Stimulated activated CD4-positive, alpha-beta T cell treated with anti-CD3 and anti-CD28 coated beads, Interleukin-1b, Interleukin-23, amount 100 ng/mL, for 1 hour (primary cell): ENCODE results near the gene UTF1.
"Not testable (repeated sequence)": the region's sequence is repeated elsewhere in the genome, so short reads cannot be mapped to it uniquely, and the experiment has no call there.

Experiments used
- DNase-seq, 2 donors: peaks; one replicate each; pipeline ENCODE4 v3.0.0-alpha.2; 2020; ENCODE audit warnings: low read depth in 2 of 2

Gene UTF1

DNA sequence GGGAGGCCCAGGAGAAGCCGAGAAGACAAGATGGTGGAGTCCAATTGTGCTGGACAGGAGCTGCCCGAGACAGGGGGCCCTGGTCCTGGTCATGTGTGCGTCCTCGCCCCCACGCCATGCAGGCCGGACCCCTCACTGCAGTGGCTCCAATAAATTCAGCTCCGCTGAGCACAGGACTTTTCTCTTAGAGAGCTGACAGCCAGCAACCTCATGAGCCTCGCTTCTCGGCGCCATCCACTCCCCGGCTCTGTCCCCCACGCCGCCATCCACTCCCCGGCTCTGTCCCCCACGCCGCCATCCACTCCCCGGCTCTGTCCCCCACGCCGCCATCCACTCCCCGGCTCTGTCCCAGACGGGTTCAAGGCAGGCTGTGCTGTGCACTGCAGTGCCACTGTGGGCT lies 2.8 kb upstream of the UTF1 start:
- no peak for DNase-seq

DNA sequence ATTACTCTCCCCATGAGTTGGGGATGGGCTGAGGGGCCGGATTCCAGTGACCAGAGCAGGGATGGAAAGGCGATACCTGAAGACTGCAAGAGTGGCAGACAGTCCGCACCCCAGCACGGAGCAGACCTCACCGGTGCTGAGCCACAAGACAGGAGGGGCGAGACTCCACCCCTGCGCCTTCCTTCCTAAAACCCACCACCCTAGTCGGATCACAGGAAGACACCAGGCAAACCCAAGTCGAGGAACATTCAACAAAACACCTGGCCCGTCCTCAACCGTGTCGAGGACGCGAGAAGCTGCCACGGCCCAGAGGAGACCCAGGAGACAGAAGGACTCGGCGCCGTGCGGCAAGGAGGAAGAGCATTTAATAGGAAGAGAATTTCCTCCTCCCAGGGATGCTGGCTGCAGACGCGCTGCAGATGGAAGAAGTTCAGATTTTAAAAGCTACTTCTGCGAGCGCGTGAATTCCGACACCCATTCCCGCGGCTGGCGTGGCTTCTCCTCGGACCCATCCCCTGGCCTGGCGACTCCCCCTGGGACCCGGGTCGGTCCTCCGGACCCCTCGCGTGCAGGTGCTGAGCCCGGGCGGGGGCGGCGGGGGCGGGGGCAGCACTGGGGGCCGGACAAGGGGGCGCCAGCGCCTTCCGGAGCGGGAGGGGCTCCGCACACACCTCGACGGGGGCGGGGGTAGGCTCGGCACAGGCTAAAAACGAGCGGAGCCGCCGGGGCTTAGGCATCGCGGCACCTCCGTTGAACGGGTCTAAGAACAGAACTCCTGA lies 563 bp upstream of the UTF1 start:
- DNase-seq, result no peak

DNA sequence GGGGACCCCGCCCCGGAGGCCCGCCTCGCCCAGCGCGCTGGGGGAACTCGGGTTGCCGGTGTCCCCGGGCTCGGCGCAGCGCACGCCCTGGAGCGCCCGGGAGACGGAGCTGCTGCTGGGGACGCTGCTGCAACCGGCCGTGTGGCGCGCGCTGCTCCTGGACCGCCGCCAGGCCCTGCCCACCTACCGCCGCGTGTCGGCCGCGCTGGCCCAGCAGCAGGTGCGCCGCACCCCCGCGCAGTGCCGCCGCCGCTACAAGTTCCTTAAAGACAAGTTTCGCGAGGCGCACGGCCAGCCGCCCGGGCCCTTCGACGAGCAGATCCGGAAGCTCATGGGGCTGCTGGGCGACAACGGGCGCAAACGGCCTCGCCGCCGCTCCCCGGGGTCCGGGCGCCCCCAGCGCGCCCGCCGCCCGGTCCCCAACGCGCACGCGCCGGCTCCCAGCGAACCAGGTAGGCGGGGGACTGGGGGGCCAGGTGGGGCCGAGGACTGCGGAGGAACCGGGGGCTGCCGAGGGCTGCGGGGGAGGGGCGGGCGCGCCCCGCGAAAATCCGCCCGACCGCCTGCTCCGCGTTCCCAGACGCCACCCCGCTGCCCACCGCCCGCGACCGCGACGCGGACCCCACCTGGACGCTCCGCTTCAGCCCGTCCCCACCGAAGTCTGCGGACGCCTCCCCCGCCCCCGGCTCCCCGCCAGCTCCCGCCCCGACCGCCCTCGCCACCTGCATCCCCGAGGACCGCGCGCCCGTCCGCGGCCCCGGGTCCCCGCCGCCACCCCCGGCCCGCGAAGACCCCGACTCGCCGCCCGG lies 574 bp downstream of the UTF1 start:
- no peak for DNase-seq

DNA sequence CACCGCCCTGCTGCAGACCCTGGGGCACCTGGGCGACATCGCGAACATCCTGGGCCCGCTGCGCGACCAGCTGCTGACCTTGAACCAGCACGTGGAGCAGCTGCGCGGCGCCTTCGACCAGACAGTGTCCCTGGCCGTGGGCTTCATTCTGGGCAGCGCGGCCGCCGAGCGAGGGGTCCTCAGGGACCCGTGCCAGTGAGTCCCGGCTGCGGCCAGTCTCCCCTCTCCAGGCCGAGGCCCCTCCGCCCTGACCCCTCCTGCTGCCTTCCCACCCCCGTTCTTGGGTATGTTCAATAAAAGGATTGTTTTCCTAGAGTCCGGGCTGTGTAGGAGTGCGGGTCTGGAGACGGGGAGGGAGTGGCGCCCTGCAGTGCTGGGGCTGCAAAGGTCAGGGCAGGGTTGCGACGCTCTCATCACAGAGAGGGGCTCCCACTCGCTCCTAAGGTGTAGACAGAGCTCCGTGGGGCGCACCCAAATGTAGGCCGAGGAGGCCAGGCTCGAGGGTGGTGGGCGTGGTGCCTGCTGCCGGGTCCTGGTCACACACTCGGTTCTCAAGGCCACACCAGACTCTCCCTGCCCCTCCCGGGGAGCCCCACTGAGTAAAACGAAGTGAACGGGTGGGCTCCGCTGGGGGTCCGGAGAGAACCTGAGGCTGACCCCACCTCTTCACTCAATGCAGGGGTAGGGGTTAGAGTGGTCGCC lies 1.4 kb downstream of the UTF1 start:
- DNase-seq, result no peak

DNA sequence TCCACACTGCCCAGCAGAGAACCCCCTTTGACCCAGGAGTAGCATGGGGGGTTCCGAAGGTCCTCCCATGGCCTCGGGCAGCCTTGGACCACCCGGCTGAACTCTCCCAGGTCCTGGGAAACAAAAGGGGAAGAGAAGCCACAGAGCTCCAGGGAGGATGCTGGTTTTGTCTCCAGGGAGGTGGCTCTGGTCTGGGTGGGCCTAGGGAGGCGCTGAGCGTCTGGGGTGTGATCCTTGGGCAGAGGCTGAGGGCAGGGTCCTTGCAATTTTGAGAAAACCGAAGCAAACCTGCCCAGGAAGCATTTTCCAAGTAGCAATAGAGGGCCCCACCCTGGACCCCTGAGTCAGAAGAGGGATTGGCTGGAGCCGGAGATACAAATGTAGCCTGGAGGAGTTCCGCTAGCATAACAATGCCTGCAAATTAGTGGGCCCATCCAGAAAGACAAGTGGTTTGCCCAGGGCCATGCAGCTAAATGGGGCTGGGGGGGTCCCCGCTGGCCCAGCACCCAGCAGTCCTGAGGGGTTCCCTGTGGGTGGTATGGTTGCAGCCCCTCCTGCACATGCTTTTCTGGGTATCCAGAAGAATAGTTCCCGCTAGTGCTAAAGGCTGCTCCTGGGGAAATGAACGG lies 2.0 kb downstream of the UTF1 start:
- DNase-seq, result no peak

DNA sequence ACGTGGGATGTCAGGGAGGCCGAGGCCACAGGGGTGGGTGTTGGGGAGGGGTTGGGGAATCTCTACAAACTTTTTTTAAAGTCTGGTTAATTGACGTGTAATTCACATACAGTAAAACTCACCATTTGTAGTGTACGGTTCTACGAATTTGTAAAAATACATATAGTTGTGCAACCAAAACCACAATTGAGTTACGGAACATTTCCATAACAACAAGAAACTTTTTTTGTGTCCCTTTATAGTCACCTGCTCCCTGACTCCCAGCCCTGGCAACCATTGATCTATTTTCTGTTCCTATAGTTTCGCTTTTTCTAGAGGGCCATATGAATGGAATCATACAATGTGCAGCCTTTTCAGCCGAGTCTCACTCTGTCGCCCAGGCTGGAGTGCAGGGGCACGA lies 4.8 kb downstream of the UTF1 start:
- DNase-seq, result not testable (repeated sequence)

DNA sequence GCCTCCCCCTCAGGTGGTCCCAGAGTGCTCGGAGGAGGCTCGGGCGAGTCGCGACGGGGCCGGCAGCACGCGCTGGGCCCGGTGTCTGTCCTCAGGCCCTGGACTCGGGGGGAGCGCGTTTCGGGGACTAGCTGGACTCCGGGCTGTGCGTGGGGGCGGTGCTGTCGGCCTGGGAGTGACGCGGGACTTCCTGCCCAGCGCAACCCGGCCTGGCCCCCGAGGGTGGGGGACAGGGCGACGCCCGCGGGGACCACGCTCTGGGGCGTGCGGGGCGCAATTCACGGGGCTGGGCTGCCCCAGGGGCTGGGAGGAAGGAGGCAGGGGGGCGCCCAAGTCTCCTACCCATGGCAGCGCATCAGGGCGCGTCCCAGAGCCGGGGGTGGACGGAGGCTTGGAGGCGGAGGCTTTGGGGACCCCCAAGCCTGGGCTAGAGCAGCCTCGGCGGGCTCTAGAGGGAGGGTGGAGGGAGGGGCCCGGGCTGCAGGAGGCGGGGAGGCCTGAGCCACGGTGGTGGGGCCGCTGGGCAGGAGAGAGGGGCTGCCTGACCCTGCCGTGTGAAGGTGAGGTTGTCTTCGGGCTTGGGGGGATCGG lies 5.3 kb downstream of the UTF1 start:
- no peak for DNase-seq

DNA sequence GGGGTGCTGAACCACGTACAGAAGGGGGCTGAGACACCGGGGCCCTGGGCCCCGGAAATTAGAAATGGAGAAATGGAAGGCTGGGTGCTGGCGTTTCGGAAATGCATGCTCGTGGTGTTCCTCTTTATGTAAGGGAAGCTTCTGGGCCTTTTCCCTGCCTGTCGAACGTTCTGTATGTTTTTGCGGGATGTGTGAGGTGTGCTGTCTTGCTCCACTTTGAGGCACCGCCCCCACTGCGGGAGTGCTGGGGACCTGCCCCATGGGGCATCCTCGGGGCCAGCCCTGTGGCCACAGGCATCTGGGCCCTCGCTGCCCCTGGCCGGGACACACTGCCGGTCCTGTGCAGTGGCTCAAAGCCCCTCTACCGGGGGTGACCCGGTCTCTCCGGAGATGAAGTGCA lies 5.9 kb downstream of the UTF1 start:
- no peak for DNase-seq

DNA sequence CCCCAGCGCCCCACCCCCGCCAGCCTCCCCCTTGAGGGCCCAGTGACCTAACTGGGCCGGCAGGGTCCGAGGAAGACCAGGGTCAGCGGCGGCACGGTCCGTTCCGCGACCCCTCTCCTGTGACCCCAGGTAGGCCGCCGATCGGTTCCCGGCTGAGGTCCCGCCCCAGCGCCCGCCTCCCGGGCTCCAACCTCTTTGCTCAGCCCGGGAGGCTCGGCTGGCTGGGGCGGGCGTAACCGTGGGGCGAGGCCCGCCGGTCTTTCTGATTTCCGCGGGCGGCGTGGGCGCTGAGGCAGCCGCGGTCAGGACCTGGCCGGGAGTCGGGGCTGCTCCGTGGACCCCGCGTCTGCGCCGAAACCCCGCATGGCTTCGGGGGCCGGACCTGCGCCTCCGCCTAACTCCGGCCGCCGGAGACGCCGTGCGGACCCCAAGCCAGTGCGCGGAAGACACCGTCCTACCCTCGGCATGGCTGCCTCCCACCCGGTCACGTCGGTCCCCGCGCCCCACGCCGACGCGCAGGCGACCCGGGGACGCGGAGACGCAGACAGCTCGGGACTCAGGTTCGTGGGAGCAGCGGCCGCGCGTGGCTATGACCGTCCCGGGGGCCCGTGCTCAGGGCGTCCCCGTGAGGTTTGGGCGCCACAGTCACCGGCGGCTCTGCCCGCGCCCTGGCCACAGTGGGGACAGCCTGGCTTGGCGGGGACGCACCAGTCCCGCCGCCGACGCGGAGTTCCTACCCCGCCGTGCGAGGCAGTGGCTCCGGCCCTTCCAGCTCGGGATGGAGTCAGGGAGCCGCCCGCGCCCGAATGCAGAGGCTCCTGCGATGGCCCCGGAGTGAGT lies 6.6 kb downstream of the UTF1 start:
- DNase-seq, result no peak

DNA sequence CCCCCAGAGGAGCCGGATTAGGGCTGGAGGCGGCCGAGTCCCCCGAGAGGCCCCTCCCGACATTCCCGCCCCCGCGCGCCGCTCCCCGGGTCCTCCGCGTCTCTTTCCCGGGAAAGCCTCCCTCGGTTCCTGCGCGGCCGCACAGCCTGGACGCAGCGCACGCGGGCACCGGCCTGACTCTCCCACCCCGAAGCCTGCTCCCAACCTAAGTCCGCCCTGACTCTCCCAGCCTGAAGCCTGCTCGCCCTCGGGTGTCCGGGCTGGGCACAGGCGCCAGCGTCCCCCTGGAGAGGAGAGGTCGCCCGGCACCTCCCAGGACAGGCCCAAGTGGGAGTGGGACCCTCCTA lies 7.2 kb downstream of the UTF1 start:
- DNase-seq, result no peak

DNA sequence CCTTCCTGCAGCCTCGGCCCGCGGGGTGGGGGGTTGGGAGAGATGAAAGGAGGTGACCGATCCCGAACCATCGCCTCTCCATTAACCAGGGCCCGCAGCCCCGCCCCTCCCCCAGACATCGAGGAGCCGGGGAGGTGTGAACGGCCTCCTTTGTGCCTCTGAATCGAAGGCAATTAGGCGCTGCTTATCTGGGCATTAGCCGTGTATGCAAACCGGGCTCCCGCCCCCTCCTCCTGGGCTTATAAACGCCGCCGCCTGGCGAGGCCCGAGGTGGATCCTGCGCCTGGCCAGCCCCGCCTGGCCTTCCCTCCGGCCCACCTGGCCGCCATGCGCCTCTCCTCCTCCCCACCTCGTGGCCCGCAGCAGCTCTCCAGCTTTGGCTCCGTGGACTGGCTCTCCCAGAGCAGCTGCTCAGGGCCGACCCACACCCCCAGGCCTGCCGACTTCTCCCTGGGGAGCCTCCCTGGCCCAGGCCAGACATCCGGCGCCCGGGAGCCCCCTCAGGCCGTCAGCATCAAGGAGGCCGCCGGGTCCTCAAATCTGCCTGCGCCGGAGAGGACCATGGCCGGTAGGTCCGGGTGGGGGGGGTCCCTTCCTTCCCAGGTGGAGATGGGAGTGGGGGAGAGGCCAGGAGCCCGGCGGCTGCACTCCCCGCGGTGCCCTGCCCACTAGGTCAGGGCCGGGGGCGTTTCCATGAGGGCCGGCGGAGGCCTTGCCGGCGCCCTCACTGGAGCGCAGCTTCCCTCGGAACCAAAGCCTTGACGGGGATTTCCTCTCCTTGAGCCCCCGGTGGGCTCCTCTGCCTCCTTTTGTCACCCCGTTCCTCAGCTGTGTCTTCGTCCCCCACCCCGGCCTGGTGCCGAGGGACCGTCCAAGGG lies 7.8 kb downstream of the UTF1 start, which contains the start of gene VENTX:
Gene VENTX (plus strand): TSS at position 268 of the 878 bp plus-strand sequence. CDS start 60 bp downstream, at position 328.
- no peak for DNase-seq

DNA sequence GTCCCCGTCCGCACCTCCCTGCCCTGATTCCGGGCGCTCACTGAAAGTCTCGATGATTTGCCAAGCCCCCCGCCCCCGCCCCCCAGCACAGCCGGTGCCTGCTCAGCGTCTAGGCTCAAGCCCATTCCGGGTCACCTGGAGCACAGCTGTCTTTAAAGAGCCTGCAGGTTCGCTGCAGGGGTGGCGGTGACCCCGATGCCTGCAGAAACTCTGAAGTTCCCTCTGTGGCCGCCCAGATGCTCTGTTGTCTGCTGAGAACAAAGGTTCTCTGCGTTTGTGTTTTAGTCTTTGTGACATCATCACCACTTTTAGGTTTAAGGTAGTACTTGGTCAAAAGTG lies 8.4 kb downstream of the UTF1 start:
- DNase-seq, result no peak

DNA sequence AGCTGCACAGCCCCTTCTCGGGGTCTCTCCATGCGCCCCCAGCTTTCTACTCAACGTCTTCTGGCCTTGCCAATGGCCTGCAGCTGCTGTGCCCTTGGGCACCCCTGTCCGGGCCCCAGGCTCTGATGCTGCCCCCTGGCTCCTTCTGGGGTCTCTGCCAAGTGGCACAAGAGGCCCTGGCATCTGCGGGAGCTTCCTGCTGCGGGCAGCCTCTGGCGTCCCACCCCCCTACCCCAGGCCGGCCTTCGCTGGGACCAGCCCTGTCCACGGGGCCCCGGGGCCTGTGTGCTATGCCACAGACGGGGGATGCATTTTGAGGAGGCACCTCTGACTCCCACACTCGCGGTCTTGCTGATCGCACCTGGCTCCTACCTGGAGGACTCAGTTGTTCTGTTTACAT lies 10.0 kb downstream of the UTF1 start:
- no peak for DNase-seq

DNA sequence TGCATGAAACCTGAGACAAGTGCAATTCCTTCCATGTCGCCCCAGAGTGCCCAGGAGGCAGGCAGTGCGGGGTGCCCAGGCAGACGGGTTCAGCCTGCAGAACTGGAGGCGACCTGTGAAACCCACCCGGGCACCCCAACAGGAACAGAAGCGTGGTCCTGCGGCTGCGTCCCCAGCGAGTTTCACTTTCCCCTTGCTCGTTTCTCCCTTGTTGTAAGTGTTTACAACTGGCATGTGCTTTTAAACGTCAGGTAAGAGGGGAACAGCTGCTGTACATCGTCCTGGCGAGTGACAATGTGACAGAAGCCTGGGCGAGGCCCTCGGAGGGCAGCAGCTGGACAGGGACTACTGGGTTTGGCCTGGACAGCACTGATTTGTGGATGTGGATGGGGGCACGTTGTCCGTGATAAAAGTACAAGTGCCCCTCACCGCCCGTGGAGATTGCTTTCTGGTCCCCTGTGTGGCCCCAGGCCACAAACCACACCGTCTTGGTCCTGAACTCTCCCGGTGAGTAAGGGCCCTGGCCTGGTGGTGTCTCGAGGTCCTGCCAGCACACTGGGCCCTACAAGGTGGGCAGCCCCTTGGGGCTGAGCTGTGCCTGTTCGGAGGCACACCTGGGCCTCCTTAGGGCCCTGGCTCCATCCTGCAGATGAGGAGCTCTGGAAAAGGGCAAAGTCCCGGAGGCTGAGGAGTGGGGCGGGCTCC lies 11.6 kb downstream of the UTF1 start:
- DNase-seq, result no peak

DNA sequence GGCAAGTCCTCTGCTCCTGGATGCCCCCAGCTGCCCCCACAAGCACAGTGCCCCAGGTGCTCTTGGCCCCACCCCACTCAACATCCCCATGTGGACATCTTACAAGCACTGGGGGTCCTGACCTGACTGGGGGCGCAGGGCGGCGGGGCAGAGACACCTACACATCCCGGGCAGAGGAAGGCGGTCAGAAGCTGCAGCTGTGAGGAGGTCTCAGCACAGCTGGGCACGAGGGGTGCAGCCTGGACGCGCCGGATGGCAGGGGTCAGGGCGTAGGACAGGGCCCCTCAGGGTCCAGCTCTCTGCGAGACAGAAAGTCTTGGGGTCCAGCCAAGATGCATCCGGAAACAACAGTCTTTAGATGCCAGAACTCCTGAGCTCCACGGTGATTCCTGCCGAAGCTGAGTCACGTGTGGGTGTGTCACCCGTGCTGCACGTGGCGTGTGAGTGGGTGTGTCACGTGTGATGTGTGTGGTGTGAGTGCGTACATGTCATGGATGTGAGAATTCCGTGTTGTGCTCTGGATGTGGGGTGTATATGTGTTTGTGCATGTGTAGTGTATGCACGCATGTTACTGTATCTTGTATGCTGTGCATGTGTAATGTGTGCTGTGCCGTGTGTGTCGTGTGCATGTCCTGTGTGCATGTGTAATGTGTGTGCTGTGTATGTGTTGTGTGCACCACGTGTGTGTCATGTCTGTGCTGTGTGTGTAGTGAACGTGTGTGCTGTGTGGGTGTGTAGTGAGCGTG lies 12.8 kb downstream of the UTF1 start:
- DNase-seq, result no peak

DNA sequence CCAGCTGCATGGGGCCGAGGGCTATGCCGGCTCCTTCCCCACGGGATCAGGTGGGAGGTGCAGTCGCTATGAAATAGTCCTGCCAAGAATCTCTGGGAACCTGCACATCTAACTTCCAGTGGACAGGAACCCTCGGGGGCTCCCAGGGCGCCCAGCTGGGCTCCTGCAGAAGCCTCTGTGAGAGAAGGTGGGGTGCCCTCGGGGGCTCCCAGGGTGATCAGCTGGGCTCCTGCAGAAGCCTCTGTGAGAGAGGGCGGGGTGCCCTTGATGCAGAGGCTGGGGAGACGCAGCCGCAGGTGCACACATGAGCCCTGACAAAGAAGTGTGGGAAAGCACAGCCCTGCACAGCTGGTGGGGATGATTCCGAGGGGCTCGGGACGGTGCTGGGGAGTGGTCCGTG lies 13.6 kb downstream of the UTF1 start:
- DNase-seq, result no peak

DNA sequence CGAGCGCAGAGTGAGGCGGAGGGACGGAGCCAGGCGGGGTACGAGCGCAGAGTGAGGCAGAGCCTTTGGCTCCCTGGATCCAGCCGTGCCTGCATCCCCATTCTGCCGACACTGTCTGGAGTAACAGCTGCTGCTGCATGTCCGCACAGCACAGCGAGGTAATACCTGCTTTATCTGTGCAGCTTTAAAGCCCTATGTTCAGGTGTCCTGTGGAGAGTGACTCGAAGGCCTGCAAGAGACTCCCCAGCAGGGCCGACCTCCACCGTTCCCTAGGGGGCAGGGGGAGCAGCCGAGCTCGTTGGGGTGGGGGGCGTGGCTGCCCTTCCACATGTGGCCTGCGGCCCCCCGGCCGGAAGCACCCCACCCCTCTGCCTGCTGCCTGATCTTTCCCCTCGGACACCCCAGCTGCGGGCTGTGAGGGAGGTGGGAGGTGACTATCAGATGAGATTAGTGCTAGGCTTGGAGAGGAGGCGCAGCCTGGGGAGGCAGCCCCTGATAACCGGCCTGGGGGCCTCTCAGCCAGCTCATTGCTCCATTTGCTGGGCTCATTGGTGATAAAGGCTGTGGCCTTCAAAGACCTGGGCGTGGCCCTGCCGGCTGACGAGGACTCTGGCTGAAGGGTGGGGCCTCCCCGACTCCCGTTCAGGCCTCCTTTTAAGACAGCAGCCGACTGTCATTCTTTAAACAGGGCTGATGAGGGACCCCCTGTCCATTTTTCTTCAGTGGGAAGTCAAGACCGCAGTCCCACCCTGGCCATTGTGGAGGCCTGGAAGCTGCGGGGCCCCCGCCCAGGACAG lies 15.6 kb downstream of the UTF1 start:
- no peak for DNase-seq

DNA sequence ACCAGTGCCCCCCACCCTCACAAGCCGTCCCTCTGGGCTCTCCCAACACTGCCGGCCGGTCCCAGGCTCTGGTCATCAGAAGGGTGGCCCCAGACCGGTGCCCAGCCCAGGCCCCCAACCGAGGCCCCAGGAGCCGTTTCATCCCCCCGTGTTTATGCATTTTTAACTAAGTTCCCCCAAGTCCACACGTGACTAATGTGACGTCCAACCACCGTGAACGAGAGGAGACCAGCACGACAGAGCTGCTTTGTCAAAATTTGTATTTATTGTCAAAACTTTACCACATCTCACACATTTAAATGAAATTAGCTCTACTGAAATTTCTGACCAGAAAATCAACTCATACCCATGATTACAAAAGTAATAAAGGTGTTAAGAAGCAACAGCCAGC lies 16.2 kb downstream of the UTF1 start:
- no peak for DNase-seq
